Esophagus muscularis mucosa (tissue), 3 donors: ENCODE data around the gene IFNL1.
"Not testable (repeated sequence)": the region's sequence is repeated elsewhere in the genome, so short reads cannot be mapped to it uniquely, and the experiment has no call there.

Experiments used
- CTCF ChIP-seq, 3 experiments: fragments of 200-600 bp in 2 of 3; fragments of 450-650 bp in 1 of 3; sonication (generic) in 2 of 3; IDR thresholded peaks; one replicate each; pipeline ENCODE4 v1.5.1; 2017 to 2019; ENCODE audit warnings: antibody characterized with exemption in 3 of 3, mild to moderate bottlenecking in 2 of 3, moderate library complexity in 1 of 3
- POLR2A ChIP-seq: fragments of 450-650 bp; IDR thresholded peaks from one replicate; pipeline ENCODE4 v1.6.1; 2017; ENCODE audit warnings: antibody characterized with exemption, moderate library complexity, mild to moderate bottlenecking, low read depth
- POLR2AphosphoS5 ChIP-seq, 2 donors: sonication (generic); formaldehyde crosslinking; IDR thresholded peaks; one replicate each; pipeline ENCODE4 v1.6.1; 2017; ENCODE audit warnings: antibody characterized with exemption in 2 of 2

GRCh38 chr19:39269369-39269768 lies 26.8 kb upstream of the IFNL1 start:
- TF ChIP-seq CTCF (IDR thresholded peaks at IDR 0.05); POLR2A; POLR2AphosphoS5 (IDR thresholded peaks at IDR 0.05): not testable (repeated sequence)
